Measurements from ENCODE around the gene PDIA3. TPM values are rescaled to one million over a fixed set of nuclear protein-coding genes. Genes with fewer than 3 reads are reported as not detected.
A peak's percentile ranks its signal among the peaks of the same experiment; 100 is the strongest.

The PDIA3 gene
- total RNA-seq, 4 donors from 2014 or later: 68.0 to 107 (median 96.3) TPM

- TF ChIP-seq POLR2A (IDR thresholded peaks at IDR 0.05) (no peak), CTCF (IDR thresholded peaks at IDR 0.05) (no peak)
- peak in 1 of 2 donors; percentile 30 for DNase-seq (ENCODE audit: low spot score in 2 of 2)
- WGBS, 2 donors: 0 to 1% methylated on average over 33 of the region's 33 CpGs
- H3K4me3 ChIP-seq (ENCODE audit: low read depth, poor library complexity, severe bottlenecking): peak overlapping the region; percentile 95
- intact Hi-C loops (cut with DNase I; ENCODE audit: low total_unique reads): no loop called here
Observed at GRCh38 chr15:43792761-43793476, 46.7 kb downstream of the PDIA3 start.

DNA sequence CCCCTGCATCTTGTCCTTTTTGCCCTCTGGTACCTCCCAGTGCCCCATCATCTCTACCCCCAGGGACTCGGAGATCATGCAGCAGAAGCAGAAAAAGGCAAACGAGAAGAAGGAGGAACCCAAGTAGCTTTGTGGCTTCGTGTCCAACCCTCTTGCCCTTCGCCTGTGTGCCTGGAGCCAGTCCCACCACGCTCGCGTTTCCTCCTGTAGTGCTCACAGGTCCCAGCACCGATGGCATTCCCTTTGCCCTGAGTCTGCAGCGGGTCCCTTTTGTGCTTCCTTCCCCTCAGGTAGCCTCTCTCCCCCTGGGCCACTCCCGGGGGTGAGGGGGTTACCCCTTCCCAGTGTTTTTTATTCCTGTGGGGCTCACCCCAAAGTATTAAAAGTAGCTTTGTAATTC lies 47.4 kb downstream of the PDIA3 start:
- no peak overlapping the region for H3K4me3 ChIP-seq (ENCODE audit: low read depth, poor library complexity, severe bottlenecking)
- TF ChIP-seq POLR2A (IDR thresholded peaks at IDR 0.05) (no peak), CTCF (IDR thresholded peaks at IDR 0.05) (no peak)
- WGBS, 2 donors: 73 to 76% methylated on average over 10 of the region's 10 CpGs
- intact Hi-C loops (cut with DNase I; ENCODE audit: low total_unique reads): no loop called here
- no peak for DNase-seq (ENCODE audit: low spot score in 2 of 2)

DNA sequence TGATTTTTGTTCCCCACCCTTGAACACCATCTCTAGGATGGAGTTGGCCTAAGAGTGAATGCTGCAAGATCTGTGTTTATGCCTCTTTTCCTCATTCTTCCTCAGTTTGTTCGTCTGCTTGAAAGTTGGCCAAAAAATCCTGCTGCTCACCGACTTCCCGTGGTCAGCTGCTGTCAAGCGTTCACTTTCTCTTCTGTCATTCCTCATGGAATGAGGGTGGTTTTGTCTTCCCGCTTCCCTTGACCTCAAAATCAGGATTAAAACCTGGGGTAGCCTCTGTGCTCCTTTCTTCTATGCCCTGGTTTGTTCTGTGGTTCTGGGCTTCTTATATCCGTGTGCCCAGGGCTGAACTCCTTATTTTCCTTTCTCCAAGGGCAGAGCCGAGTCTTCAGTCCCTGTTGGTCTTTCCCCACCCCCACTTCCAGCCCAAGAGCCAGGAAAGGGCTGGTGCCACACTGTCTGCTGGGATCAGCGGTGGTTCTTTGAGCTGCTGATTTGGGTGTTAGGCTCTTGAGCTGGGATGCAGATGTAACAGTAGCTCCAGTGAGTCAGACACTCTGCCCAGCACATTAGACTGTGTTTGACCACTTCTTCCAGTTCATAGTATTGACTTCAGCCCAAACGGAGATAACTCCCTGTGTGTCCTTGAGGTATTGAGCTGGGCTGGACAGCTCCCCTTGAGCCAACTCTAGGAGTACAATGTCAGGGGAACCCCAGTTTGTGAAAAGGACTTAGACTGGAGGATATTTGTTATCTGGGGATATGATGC lies 48.2 kb downstream of the PDIA3 start:
- intact Hi-C loops (cut with DNase I; ENCODE audit: low total_unique reads): no loop called here
- DNase-seq (ENCODE audit: low spot score in 2 of 2): no peak
- no peak overlapping the region for H3K4me3 ChIP-seq (ENCODE audit: low read depth, poor library complexity, severe bottlenecking)
- 80 to 82% methylated on average over 9 of the region's 9 CpGs for WGBS, 2 donors
- TF ChIP-seq POLR2A (IDR thresholded peaks at IDR 0.05) (no peak), CTCF (IDR thresholded peaks at IDR 0.05) (no peak)

DNA sequence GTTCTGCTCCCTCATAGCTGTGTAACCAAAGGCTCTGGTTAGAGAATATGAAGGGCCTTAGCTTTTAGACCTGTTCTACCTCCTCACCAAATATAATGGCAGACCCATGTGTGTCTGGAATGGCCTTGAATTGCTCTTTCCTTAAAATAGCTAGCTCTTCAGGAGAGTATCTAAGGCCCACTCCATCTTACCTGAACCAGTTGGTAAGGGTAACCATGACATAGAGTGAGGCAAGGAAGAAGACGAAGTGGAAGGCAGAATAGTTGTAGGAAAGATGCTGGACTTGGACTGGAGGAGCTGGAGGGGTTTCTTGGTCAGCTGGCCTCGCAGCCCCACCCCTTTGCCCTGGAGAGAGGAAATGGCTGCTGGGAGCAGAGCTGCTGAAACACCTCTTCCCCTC lies 49.0 kb downstream of the PDIA3 start:
- intact Hi-C loops (cut with DNase I; ENCODE audit: low total_unique reads): no loop called here
- H3K4me3 ChIP-seq (ENCODE audit: low read depth, poor library complexity, severe bottlenecking): no peak overlapping the region
- TF ChIP-seq CTCF (IDR thresholded peaks at IDR 0.05) (no peak), POLR2A (IDR thresholded peaks at IDR 0.05) (no peak)
- 84 to 96% methylated on average over 2 of the region's 2 CpGs for WGBS, 2 donors
- no peak for DNase-seq (ENCODE audit: low spot score in 2 of 2)

DNA sequence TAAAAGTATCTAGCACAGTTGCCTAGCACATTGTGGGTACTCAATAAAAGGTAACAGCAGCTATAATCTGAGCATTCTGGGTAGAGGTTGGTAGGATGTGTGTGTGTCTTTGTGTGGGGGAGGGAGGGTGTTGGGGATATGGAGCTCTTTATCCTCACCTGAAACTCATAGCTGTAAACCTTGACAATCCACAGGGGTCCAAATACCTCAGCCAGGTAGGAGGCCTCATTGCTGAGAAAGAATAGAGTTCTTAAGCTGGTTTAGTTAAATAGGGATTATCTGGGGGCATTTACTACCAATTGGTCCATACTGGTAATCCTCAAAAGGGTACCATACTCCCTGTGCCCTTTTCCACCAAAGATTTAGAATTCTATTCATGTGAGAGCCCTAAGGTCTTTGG lies 49.8 kb downstream of the PDIA3 start:
- H3K4me3 ChIP-seq (ENCODE audit: low read depth, poor library complexity, severe bottlenecking): no peak overlapping the region
- DNase-seq (ENCODE audit: low spot score in 2 of 2): no peak
- TF ChIP-seq CTCF (IDR thresholded peaks at IDR 0.05) (no peak), POLR2A (IDR thresholded peaks at IDR 0.05) (no peak)
- intact Hi-C loops (cut with DNase I; ENCODE audit: low total_unique reads): no loop called here
